HG02642 (cell line): ENCODE results near the gene SLC7A8.
A peak's percentile ranks its signal among the peaks of the same experiment; 100 is the strongest.

ENCODE experiments used
- ATAC-seq: cut with Tn5 transposase; IDR thresholded peaks from one replicate; pipeline ENCODE4 v1.9.1; 2021; ENCODE audit warnings: mild to moderate bottlenecking; ENCODE audit not compliant: unreplicated experiment, poor library complexity

SLC7A8 gene

DNA sequence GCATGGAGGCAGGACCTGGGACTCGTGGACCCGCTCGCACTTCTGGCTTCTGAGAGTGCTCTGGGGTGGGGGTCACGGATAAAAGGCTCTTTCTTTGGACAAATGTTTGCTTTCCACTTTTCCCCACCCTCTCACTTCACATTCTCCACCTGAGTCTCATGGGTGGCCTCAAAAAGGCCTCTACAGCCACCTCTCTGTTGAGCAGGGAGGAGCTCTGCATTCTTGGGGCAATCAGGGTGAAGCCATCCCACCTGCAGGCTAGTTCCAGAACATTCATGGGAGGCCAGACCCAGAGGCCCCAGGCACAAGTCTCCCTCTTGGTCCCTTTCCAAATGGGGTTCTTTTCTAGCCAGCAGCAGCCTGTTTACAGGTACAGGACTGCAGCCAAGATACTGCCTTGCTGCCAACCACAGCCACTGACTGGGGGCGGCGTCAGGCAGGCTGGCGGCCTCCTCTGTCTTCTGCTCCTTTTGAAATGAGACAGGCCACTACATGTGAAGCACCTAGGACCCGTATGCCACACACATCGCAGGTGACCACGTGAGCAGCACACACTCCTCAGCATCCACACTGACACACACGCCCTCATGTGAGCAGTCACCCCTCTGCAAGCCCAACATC, 46.2 kb downstream of the SLC7A8 start:
- ATAC-seq, result no peak

DNA sequence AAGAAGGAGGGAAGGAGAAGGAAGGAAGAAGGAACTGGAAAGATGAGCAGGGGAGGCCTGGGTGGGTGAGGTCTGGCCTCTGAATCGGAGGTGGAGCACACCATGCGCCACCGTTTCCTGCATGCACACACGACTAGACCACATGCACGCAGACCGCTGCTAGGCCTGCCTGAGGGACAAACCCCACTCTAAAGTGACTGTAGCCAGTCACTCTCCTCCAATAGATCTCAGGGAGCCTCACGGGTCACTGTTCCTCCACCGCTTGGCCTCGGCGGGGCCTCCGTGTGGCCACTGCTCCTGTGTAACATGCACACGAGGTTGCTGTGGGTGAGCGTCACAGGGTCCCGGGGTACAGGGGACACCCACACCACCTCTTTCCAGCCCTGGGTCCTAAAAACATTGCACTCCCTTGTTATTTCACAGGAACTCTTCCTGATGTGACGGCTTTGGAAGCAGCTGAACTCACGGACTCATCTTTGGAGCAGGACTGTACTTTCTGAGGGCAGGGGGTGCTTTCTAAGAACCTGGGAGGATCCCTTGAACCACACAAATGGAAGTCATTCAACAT, 46.8 kb downstream of the SLC7A8 start:
- no peak for ATAC-seq

DNA sequence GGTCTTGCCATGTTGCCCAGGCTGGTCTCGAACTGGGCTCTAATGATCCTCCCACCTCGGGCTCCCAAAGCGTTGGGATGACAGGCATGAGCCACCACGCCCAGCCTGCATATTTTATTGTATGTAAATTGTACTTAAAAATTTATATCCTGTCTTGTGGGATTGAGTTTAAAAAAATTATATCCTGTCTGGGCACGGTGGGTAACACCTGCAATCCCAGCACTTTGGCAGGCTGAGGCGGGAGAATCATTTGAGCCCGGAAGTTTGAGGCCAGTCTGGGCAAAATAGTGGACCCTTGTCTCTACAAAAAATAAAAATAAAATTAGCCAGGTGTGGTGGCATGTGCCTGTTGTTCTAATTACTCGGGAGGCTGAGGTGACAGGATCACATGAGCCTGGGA, 50.5 kb downstream of the SLC7A8 start:
- ATAC-seq, result no peak

DNA sequence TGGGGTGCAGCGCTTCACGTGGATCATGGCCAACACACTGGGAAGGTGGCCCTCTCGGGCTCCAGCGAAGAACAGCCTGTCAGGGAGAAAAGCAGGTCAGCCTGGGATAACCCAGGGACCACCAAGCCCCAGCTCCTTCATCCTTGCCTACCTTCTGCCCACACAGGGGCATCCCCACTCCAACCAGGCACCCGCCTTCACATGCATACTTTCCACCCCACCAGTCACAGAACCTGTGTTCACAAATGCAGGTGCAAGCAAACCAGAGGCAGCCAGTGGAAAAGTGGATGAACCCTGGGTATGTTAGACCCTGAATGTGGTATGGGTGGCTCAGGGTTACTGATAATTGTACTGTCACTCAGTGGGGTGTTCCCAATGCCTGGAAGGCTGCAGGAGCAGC, 52.0 kb downstream of the SLC7A8 start:
- no peak for ATAC-seq

DNA sequence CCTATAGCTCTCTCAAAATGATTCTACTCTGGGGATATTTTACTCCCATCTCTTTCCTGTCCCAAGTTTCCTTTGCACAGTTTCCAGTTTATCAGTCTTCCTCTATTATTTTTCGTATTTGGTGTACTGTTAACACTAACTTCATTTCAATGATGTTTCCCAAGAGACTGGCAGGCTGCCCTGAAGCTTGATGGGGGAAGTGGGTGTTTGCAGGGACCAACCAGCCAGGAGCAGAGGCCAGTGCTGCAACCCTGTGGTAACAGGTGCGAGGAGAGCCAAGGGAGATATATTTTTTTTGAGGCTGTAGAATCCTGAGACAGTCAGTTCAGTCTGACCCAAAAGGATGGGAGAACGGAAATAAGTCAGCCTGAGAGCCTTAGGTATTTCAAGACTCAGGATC, 52.6 kb downstream of the SLC7A8 start:
- ATAC-seq, result no peak

DNA sequence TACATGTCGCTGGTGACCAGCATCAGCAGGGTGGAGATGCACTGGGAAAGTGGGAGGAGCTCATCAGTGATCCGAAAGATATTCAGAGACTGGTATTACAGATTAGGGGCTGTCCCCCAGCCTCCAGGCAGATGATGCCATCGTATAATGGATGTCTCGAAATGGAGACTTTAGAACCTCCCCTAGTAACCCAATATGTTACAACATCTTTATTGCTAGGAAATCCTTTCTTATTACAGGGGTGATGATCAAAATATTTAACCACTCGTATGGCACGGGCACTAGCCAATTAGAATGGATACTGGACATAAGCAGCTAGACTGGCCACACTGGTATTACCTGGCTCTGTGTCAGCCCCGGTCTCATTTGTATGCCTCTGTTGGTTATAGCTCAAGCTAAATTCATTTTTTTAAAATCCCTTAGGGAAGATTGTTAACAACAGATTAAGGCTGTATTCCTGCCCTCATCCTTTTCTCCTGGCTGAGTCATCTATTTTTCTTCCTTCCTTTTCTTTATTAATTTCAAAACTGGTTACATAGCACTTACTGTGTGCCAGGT, 53.6 kb downstream of the SLC7A8 start:
- ATAC-seq, result no peak

DNA sequence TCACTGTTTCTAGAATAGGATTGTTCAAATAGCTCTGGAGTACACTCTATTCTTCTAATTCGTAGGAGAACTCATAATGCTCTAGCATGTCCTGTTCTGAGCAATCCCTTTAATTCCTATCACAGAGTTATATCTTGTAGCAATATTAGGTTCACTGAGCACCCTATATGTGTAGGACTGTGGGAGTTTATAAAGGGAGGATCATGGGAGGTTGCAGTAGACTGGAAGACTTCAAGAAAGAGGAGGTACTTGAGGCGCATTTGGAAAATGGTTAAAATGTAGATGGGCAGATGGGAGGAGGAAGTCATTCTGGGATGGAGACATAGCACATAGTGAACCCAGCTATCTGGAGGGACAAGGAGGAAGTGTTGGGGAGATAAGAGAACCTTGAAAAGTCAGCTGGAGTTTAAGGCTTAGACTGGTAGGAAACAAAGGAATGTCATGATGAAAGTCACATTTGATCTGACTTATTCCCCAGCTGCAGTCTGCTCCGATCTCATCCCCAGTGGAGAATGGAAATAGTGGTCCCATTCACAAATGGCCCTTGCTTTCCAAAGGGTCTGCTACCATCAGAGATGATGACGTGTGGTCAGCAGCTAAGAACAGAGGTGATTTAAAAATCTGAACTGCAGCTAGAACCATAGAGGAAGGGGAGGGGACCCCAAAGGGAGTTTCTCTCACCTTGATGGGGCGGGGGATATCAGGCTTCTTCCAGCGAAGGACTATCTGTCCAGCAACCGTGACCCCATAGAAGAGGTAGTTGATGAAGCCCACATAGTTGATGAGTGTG, 54.3 kb downstream of the SLC7A8 start:
- no peak for ATAC-seq

DNA sequence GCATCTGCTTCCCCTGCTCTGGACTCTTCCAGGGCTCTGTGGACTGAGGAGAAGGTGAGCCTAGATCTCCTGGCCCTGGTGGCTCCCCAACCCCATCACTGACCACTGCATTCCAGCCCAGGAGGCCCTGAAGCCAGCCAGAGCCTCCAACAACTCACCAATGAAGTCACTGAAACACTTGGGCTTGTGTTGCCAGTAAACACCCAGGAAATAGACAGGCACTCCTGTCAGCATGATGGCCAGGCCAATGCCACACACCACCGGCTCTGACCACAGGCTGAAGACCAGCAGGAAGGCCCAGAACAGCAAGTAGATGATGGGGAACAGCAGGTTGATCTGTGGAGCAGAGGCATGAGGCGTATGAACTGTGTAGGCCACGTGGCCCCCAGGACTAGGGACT, 55.6 kb downstream of the SLC7A8 start:
- no peak for ATAC-seq

DNA sequence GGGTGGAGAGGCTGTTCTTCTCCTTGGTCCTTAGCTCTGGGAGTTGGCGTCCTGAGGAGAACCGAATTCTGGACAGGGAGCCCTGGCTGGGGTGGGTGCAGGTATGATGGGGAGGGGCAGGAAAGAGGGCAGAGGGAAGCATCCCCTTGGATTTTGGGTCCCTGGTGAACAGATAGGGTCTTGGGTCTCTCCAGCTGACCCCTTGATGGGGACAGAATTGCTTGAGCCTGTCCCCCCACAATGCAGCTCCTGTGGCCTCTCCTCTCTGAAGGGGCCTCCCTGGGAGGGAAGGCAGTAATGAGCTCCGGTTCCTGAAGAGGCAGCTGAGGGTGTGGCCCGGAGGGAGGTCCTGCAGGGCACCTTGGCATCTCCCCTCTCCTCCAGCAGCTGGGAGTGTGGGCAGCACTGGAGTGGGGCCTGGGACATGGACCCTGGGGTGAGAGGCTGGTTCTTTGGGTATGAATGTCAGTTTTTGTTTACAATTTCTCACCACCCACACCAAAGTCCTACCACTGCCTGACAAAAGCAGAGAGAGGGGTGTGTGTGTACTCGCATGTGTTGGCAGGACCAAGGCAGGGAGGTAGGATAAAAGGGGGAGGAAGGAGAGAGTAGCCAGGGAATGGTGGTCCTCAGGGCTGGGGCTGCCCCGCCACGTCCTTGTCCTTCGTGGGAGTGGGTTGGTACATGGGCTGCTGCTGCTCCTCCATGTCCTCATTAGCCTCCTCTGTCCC, 56.7 kb downstream of the SLC7A8 start:
- ATAC-seq, result no peak

DNA sequence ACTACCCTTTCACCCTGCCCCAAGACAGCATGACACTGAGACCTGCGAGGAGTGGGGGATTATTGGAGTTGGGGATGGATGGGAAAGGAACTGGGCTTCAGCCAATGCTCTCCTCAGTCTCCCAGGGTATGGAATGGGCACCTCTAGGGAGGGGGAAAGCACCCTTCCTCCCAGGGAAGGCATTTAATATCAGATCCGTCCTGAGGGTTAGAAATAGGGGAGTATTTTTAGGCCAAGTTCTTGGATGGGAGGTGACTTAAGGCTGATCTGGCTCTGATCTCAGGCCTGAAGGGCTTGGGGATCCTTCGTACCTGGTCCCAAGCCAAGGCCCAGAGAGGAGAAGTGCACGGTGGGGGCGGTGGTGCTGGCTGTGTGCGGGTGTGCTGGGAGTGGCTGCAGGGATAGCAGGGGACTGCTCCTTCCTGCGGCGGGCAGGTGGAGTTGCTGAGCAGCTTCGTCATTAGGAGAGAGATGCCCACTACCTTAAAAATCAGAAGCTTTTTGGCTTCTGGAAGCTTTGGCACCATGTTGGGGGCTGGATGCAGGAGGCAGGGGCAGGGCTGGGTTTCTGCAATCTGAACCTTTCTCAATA, 57.4 kb downstream of the SLC7A8 start:
- ATAC-seq, result no peak

DNA sequence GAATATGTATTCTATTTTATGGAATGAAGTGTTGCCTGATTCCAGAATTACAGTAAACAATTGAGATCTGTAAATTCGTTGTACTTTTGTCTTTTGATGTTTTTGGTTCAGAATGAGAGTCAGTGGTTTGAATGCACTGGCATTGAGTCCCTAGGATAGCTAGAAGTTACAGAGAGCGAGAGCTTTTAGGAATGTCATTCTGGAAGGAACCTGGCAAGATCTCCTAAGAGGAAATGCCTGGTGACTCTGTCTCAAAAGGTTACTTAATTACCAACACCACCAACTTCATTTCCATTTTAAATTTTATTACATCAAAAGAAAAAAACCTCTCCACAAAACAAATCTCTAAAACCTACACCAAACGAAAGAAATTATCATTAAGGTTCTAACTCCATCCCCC, 58.4 kb downstream of the SLC7A8 start:
- no peak for ATAC-seq

DNA sequence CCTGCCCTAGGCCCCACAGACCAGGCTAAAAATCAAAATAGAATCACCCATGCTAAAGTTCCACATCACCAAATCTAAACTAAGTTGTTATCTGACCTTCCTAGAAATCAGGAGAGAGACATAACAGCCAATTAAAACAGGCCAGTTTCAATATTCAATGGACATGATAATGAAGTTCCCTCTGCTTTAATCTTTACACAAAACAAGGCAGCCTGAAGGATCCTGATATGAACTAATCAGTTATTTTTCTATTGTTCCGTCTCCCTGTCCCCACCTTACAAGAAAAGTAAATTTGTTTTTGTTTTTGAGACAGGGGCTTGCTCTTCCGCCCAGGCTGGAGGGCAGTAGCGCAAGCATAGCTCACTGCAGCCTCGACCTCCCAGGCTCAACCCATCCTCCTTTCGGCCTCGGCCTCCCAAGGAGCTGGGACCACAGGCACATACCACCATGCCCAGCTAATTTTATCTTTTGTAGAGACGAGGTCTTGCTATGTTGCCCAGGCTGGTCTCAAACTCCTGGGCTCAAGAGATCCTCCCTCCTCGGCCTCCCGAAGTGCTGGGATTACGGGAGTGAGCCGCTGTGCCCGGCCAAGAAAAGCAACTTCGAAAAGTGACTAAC, 59.0 kb downstream of the SLC7A8 start:
- ATAC-seq, result no peak

DNA sequence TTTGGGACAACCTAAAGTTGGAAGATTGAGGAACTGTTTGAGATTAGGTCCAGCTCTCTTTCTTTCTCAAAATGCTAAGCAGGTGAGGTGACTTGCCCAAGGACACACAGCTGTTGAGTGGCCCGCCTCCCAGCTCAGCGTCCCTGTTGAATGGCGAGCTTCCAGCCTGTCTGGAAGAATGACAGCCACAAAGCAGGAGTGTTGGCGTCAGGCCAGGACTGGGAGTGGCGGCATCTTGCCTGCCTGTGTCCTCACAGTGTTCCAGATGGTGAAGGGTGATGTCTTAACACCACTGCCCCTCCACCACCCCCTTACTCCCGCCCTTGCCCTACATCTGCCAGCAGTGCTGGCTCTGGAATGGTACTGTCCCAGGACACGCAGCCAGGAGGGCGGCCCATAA, 60.0 kb downstream of the SLC7A8 start:
- no peak for ATAC-seq

DNA sequence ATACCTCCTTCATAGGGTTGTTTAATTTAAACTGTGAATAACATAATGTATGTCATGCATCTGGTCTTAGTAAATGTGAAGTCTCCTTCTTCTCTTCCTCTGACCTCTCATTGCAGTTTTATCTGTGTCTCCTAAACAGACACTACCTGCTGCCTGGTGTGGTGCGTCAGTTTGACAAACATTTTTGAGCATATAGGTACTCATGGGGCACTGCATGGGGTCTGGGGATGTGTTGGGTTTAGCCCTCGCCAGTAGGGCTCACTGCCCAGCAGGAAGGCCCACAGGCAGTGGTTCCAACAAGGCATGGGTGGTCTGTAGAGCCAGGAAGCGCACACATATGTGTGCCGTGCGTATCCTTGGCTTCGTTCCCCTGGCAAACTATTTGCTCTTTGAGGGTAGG, 61.4 kb downstream of the SLC7A8 start:
- no peak for ATAC-seq

DNA sequence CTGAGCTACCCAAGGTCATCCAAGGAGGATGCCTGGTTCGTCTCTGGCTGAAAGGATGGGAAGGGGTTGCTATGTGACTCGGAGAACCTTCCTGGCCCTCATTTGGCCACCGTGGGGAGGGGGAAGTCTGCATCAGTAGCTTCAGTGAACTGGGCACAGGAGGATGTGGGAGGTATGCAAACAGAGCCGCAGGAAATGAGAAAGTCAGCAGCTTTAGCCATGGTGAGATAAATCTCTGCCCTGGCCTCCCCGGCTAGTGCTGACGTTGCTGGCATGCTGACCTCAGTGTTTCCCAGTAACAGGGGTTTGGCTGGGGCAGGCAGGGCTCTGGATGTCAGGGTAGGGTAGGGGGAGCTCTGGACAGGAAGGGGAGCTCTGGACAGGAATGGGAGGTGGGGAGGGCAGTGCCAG, 62.1 kb downstream of the SLC7A8 start:
- ATAC-seq, result no peak

DNA sequence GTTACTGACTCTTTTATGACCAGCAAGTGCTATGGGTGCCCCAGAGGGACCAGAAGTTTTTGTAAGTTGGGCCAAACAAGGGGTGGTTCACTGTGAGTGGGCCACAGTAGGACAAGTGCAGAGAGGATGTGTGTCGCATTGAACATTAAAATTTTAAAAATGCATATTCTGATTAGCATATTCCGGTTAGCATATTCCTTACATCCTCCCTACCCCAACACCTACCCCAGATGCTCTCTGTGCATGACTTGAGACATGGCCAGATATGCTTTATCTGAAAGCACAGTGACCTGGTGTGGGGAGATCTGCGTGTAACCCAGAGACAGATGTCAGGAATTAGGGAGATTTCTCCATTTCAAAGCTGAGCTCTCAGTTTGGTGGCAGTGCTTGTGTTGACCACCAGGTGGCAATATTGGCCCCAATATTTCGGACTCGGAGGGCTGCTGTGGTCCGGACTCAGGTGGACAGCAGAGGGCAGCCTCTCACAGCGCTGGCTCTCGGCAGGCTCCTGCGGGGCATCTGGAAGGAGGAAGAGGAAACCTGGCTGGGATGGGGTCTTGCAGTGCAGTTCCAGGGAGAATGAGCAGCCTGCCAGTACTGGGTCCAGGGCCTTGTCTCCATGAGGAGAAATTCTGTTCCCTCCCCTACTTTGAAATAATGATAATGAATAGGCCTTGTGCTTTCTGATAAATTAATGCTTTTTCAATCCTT, 62.8 kb downstream of the SLC7A8 start:
- ATAC-seq, result peak; percentile 70

DNA sequence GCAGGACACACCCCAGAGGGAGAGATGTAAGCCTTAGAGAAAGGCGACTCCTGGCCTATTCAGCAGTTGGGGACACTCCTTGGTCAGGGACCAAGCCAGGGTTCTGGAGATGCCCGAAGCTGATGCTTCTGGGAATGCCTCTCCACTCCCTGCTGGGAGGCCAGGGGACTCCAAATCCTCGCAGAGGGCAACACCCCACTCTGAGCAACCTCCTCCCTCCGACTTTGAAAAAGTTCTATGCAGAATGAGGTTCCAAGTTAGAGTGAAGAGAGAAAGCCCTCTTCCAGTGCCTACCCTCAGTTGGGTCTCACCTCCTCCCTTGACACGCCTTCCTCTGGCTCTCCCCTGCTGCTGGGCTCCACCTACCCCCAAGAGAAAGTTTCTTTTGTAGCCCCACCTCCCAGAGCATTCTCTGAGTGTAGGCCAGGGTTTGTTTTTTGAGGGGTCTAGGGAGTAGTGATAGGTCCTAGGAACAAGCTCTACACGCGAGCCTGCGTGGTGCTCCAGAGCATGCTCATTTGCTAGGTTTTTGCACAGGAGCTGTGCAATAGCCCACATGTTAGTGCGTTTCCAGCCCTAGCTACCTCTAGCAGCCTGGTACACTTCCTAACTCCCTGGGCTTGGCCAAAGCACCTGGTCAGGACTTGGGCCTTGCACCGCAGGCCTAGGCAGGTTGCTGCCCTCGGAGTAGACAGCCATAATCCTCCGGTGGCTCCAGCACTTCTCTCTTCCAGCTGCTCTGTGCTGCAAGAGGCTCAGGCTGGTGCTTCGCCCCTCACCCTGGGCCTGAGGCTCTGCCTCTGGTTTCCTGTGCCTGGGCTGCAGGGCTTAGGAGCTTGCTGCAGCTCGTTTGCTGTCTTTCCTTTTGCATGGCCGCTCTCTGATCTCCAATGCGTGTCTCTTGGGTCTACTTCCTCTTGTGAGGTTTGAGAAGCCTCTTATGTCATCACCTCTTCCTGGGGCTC, 63.8 kb downstream of the SLC7A8 start:
- no peak for ATAC-seq
